HepG2 (cell line): ENCODE results near the gene NCR1. TPM values are rescaled to one million over a fixed set of nuclear protein-coding genes. Genes with fewer than 3 reads are reported as not detected.
"Not testable (repeated sequence)": the region's sequence is repeated elsewhere in the genome, so short reads cannot be mapped to it uniquely, and the experiment has no call there.

Experiments
- ATAC-seq: fragments of 200-7000 bp; cut with Tn5 transposase; 3 replicates; pipeline ENCODE4 v1.9.1; 2020; ENCODE audit warnings: mild to moderate bottlenecking, moderate library complexity
- Bru-seq: library from RNA; stranded (reverse); fragments of 400-500 nt; gene quantifications from one replicate; lab custom pipeline; 2021; lab: Mats Ljungman, UMichigan
- BruChase-seq, 2 experiments: library from RNA; stranded (reverse); fragments of 400-500 nt; gene quantifications; one replicate each; lab custom pipeline; 2021; lab: Mats Ljungman, UMichigan
- BruUV-seq: library from RNA; stranded (reverse); fragments of 400-500 nt; replicated peaks from 2 replicates; lab custom pipeline; 2021; lab: Mats Ljungman, UMichigan
- CTCF ChIA-PET: fragments of 300-600 bp; formaldehyde crosslinking; extraction: SDS; loops from one replicate; lab custom pipeline; 2021; ENCODE audit warnings: low total read pairs, inconsistent platforms, low intra/inter-chr PET ratio; lab: Yijun Ruan, JAX
- POLR2A ChIA-PET: fragments of 350-600 bp; sonication (Branson Sonifier 250); formaldehyde crosslinking; loops from one replicate; lab custom pipeline; 2020; ENCODE audit warnings: antibody characterized with exemption, inconsistent platforms; lab: Yijun Ruan, JAX
- DNase-seq: peaks from one replicate; pipeline ENCODE4 v3.0.0-alpha.2; 2015; ENCODE audit warnings: low spot score
- FAIRE-seq: peaks from 3 replicates; lab custom pipeline; 2011; peaks lifted over from hg19 to GRCh38; lab: Jason Lieb, UNC
- H2AFZ ChIP-seq: one replicate; pipeline ENCODE4 v1.6.1; 2011; ENCODE audit warnings: low read length, inconsistent platforms
- H3K27ac ChIP-seq: fragments of 300-600 bp; 3 replicates; pipeline ENCODE4 v1.8.0; 2011; ENCODE audit warnings: mixed run types, mild to moderate bottlenecking, mixed read lengths, low read length, inconsistent platforms; ENCODE audit not compliant: insufficient read depth; ENCODE audit errors: extremely low read length
- H3K27me3 ChIP-seq, 2 experiments: fragments of 200-600 bp in 1 of 2; 2 replicates in 1 of 2; 3 replicates in 1 of 2; pipeline versions ENCODE4 v1.6.0 to v1.8.0; 2011; ENCODE audit warnings: low read length in 2 of 2, mild to moderate bottlenecking in 2 of 2, moderate library complexity in 2 of 2, inconsistent platforms in 1 of 2; ENCODE audit not compliant: insufficient read depth in 2 of 2, control insufficient read depth in 1 of 2
- H3K36me3 ChIP-seq, 2 experiments: fragments of 200-600 bp in 1 of 2; replicated peaks in 1 of 2; 2 replicates in 1 of 2; 3 replicates in 1 of 2; pipeline versions ENCODE4 v1.5.1 to v1.8.0; 2011; ENCODE audit warnings: low read length in 2 of 2, inconsistent platforms in 1 of 2; ENCODE audit not compliant: insufficient read depth in 2 of 2, control insufficient read depth in 1 of 2
- H3K4me1 ChIP-seq: 2 replicates; pipeline ENCODE4 v1.5.1; 2012; ENCODE audit warnings: low read length, inconsistent platforms; ENCODE audit not compliant: insufficient read depth
- H3K4me2 ChIP-seq: 2 replicates; pipeline ENCODE4 v1.6.0; 2011; ENCODE audit warnings: low read depth, low read length, inconsistent platforms
- H3K4me3 ChIP-seq, 3 experiments: fragments of 200-600 bp in 1 of 3; sonication (generic), shearing (Covaris generic) in 1 of 3; replicated peaks in 1 of 3; 2 replicates each; pipeline ENCODE4 v1.5.1; 2011 to 2016; ENCODE audit warnings: low read length in 3 of 3, inconsistent platforms in 2 of 3, low read depth in 2 of 3, mild to moderate bottlenecking in 2 of 3, control low read depth in 1 of 3, mixed read lengths in 1 of 3; ENCODE audit not compliant: insufficient read depth in 1 of 3
- H3K79me2 ChIP-seq: one replicate; pipeline ENCODE4 v1.6.1; 2011; ENCODE audit warnings: low read length, inconsistent platforms; ENCODE audit not compliant: insufficient read depth
- H3K9ac ChIP-seq: 2 replicates; pipeline ENCODE4 v1.6.0; 2011; ENCODE audit warnings: mild to moderate bottlenecking, low read depth, low read length, inconsistent platforms; ENCODE audit not compliant: insufficient read depth
- H3K9me3 ChIP-seq: 2 replicates; pipeline ENCODE4 v1.5.1; 2012; ENCODE audit warnings: mild to moderate bottlenecking, low read length
- H4K20me1 ChIP-seq: 2 replicates; pipeline ENCODE4 v1.6.0; 2011; ENCODE audit warnings: inconsistent platforms, mild to moderate bottlenecking, low read length, moderate library complexity; ENCODE audit not compliant: insufficient read depth
- DRAP1 ChIP-seq: IDR thresholded peaks from 2 replicates; pipeline ENCODE4 v1.6.1; 2016; ENCODE audit warnings: missing genetic modification reagents, missing compliant biosample characterization
- MBNL3 ChIP-seq: fragments of 250-450 bp; sonication (Bioruptor Pico); conservative IDR thresholded peaks from 2 replicates; pipeline ENCODE4 v1.8.0; 2022; ENCODE audit warnings: mild to moderate bottlenecking, inconsistent platforms
- PHF8 ChIP-seq: sonication (generic); formaldehyde crosslinking; IDR thresholded peaks from 2 replicates; pipeline ENCODE4 v1.5.0; 2020; ENCODE audit warnings: missing genetic modification reagents
- ZMYM3 ChIP-seq: sonication (generic); formaldehyde crosslinking; IDR thresholded peaks from 2 replicates; pipeline ENCODE4 v1.5.1; 2020; ENCODE audit warnings: mild to moderate bottlenecking, missing genetic modification reagents
- ZNF749 ChIP-seq: sonication (generic); formaldehyde crosslinking; IDR thresholded peaks from 2 replicates; pipeline ENCODE4 v1.8.0; 2022; ENCODE audit warnings: mild to moderate bottlenecking, missing genetic modification reagents, moderate library complexity, borderline replicate concordance
- WGBS: methylation state at CpG from one replicate; pipeline ENCODE4 v1.1.6; 2017; ENCODE audit warnings: low lambda C conversion rate; 5-methylcytosine and 5-hydroxymethylcytosine counted together
- in situ Hi-C: cut with HindIII; loops from 2 replicates; pipeline ENCODE4 v1.10.0; 2017; ENCODE audit warnings: low pct_unique_long_range_greater_than_20kb; ENCODE audit not compliant: extremely low pct_ligation_motif_present
- intact Hi-C: fragments of 100-400 bp; cut with micrococcal nuclease; formaldehyde crosslinking; loops from one replicate; pipeline ENCODE4 v1.10.0; 2022; ENCODE audit not compliant: unreplicated experiment
- long read RNA-seq, 2 experiments: library from RNA in 1 of 2; library from polyadenylated mRNA in 1 of 2; stranded (forward) in 1 of 2; unstranded in 1 of 2; transcript quantifications; one replicate each; pipeline ENCODE4 v2.0.0, GENCODE V29; 2019 to 2022
- polyA minus RNA-seq, 3 experiments: library from RNA; depleted of rRNA, polyadenylated mRNA; stranded (reverse); fragments of >200 nt; gene quantifications; 2 replicates each; pipeline ENCODE4 v1.2.3, GENCODE V29; 2011; ENCODE audit warnings: low replicate concordance in 1 of 3
- polyA plus RNA-seq, 8 experiments: library from polyadenylated mRNA; depleted of rRNA in 3 of 8; stranded (reverse) in 7 of 8; unstranded in 1 of 8; fragments of >200 nt; fragmentation: Illumina TruSeq in 4 of 8; extraction: Trizol in 4 of 8; gene quantifications; 2 replicates each; pipeline versions ENCODE4 v1.2.1 to v1.2.3, GENCODE V29; 2011 to 2016; ENCODE audit warnings: low read depth in 4 of 8, missing spikeins in 1 of 8, mixed read lengths in 1 of 8; ENCODE audit not compliant: insufficient read depth in 1 of 8
- total RNA-seq, 5 experiments: library from RNA; depleted of rRNA; stranded (reverse); fragments of >200 nt; fragmentation: Illumina TruSeq; extraction: Trizol; gene quantifications; 2 replicates each; pipeline ENCODE4 v1.2.3, GENCODE V29; 2016; ENCODE audit warnings: low read depth in 1 of 5

The NCR1 gene
- not detected in 2 replicates for total RNA-seq (2016; rRNA removed; fragmentation: Illumina TruSeq; extraction: Trizol)
- total RNA-seq (2016; cell fraction: cytosol; rRNA removed; fragmentation: Illumina TruSeq; extraction: Trizol; ENCODE audit: low read depth) = not detected in 2 replicates
- not detected in 2 replicates for total RNA-seq (2016; cell fraction: insoluble cytoplasmic fraction; rRNA removed; fragmentation: Illumina TruSeq; extraction: Trizol)
- total RNA-seq (2016; cell fraction: membrane; rRNA removed; fragmentation: Illumina TruSeq; extraction: Trizol) = not detected in 2 replicates
- total RNA-seq (2016; cell fraction: nucleus; rRNA removed; fragmentation: Illumina TruSeq; extraction: Trizol) = not detected in 2 replicates
- not detected in 2 replicates for polyA plus RNA-seq (2011; rRNA removed)
- polyA plus RNA-seq (2011; cell fraction: cytosol; rRNA removed) = not detected in 2 replicates
- not detected in 2 replicates for polyA plus RNA-seq (2011; cell fraction: nucleus; rRNA removed)
- not detected in 2 replicates for polyA plus RNA-seq (2012)
- polyA plus RNA-seq (2016; cell fraction: cytosol; fragmentation: Illumina TruSeq; extraction: Trizol; ENCODE audit: low read depth) = not detected in 2 replicates
- polyA plus RNA-seq (2016; cell fraction: insoluble cytoplasmic fraction; fragmentation: Illumina TruSeq; extraction: Trizol; ENCODE audit: low read depth) = not detected in 2 replicates
- not detected in 2 replicates for polyA plus RNA-seq (2016; cell fraction: membrane; fragmentation: Illumina TruSeq; extraction: Trizol; ENCODE audit: low read depth)
- not detected in 2 replicates for polyA plus RNA-seq (2016; cell fraction: nucleus; fragmentation: Illumina TruSeq; extraction: Trizol; ENCODE audit: insufficient read depth, low read depth)
- polyA minus RNA-seq (2011; rRNA and poly(A)+ RNA removed; ENCODE audit: low replicate concordance) = not detected in 2 replicates
- polyA minus RNA-seq (2011; cell fraction: cytosol; rRNA and poly(A)+ RNA removed) = not detected in 2 replicates
- polyA minus RNA-seq (2011; cell fraction: nucleus; rRNA and poly(A)+ RNA removed) = not detected in 2 replicates
- percentile 14 among the genes with signal in this experiment for Bru-seq, nascent RNA
- not detected for BruChase-seq, experiment 1, labeled RNA remaining after a 6-hour chase
- percentile 8 among the genes with signal in this experiment for BruChase-seq, experiment 2, labeled RNA remaining after a 2-hour chase
- long read RNA-seq, experiment 1 = 0 reads
- long read RNA-seq, experiment 2 = 0 reads

- Histone ChIP-seq H3K9me3 (no peaks in the 10 kb centered on the region), H3K27ac (no peak within 1 kb of the TSS), H3K4me2 (no peak within 1 kb of the TSS), H3K9ac (no peak within 1 kb of the TSS), H3K27me3 (peaks cover 2 to 11% of the 10 kb centered on the region in 2 experiments; a peak in 2 of 5 replicates), H3K4me3 (no peak within 1 kb of the TSS), H3K79me2 (no peaks in the 10 kb centered on the region), H4K20me1 (no peaks in the 10 kb centered on the region), H2AFZ (no peak within 1 kb of the TSS), H3K4me1 (no peaks in the 10 kb centered on the region), H3K36me3 (no peaks in the 10 kb centered on the region)
- DNase-seq (no peak), FAIRE-seq (no peak), ATAC-seq (peak; percentile 30; the same call in 2 of the 3 replicates)
- intact Hi-C loops = no loop called here
- in situ Hi-C loops = no loop called here
- POLR2A ChIA-PET = no interaction called here
- CTCF ChIA-PET = no interaction called here
- WGBS = 13% methylated on average over 8 of the region's 22 CpGs
- no TSS peak for BruUV-seq
- no peak for TF ChIP-seq ZNF749 (CRISPR knock-in tag)
- no peak for TF ChIP-seq DRAP1 (CRISPR knock-in tag)
- no peak for TF ChIP-seq PHF8 (CRISPR knock-in tag)
- TF ChIP-seq MBNL3 (CRISPR knock-in tag) = no peak
- TF ChIP-seq ZMYM3 (CRISPR knock-in tag) = no peak
Observed at GRCh38 chr19:54905803-54906511, at the start of gene NCR1. Gene NCR1, plus strand, starts transcription at chr19:54906148. Its CDS starts 40 bp downstream, at chr19:54906188.

- BruUV-seq, H4K20me1 ChIP-seq, H3K4me1 ChIP-seq, H3K4me3 ChIP-seq, H2AFZ ChIP-seq, DNase-seq, FAIRE-seq, ATAC-seq, POLR2A ChIA-PET, intact Hi-C loops, H3K27me3 ChIP-seq, CTCF ChIA-PET, H3K9ac ChIP-seq, H3K4me2 ChIP-seq, H3K9me3 ChIP-seq, H3K36me3 ChIP-seq, H3K27ac ChIP-seq, in situ Hi-C loops, H3K79me2 ChIP-seq: not testable (repeated sequence)
- WGBS = 0% methylated on average over 3 of the region's 3 CpGs
Observed at GRCh38 chr19:54858476-54858875, 47.5 kb upstream of the NCR1 start.

GRCh38 chr19:54859421-54859820 is 46.5 kb upstream of the NCR1 start:
- H3K4me1 ChIP-seq, H3K27ac ChIP-seq, H3K36me3 ChIP-seq, POLR2A ChIA-PET, in situ Hi-C loops, CTCF ChIA-PET, ATAC-seq, H3K9ac ChIP-seq, FAIRE-seq, H3K9me3 ChIP-seq, H2AFZ ChIP-seq, H3K79me2 ChIP-seq, H3K4me3 ChIP-seq, H4K20me1 ChIP-seq, BruUV-seq, DNase-seq, H3K27me3 ChIP-seq, H3K4me2 ChIP-seq, intact Hi-C loops: not testable (repeated sequence)
- 0% methylated on average over 2 of the region's 7 CpGs for WGBS
